ENCODE results near the gene AQP1. TPM values are rescaled to one million over a fixed set of nuclear protein-coding genes. Genes with fewer than 3 reads are reported as not detected.

The AQP1 gene
- polyA plus RNA-seq, 2 of the 4 experiments (the other 2 are of a cell fraction) = 0.49 to 0.58 TPM

DNA sequence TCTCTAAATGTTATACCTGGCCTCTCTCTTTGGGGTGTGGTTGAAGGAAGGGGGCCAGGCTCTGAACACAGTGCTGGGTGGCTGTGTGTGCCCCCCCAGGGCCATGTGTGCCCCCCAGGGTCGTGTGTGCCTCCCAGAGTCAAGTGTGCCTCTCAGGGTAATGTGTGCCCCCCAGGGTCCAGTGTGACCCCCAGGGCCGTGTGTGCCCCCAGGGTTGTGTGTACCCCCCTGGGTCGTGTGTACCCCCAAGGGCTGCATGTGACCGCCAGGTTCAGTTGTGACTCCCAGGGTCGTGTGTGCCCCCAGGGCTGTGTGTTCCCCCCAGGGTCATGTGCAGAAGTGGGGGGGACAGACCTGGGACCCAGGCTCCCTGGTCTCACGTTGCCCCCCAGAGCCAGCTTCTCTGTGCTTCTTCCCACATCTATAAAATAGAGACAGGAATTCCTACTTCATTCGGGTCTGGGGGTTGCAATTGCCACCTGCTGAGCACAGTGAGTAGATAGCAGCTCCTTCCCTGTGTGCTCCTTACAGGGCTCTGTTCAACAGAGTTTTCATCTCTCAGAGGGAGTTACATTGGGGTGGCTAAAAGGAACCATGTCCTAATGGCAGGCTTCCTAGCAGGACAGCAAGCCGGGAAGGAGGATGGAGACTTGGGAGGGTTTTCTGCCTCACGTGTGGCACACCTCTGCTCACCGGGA is 40.7 kb upstream of the AQP1 start:
- TF ChIP-seq HOXA7 (CRISPR knock-in tag; IDR thresholded peaks at IDR 0.05) = no peak
- no peak for TF ChIP-seq KDM5A (IDR thresholded peaks at IDR 0.05)
- no peak for TF ChIP-seq MAFK (IDR thresholded peaks at IDR 0.05; ENCODE audit: partially characterized antibody)
- TF ChIP-seq RCOR1 (IDR thresholded peaks at IDR 0.05; ENCODE audit: low read depth, low read length) = no peak
- no peak for TF ChIP-seq NR3C1 (IDR thresholded peaks at IDR 0.05)
- TF ChIP-seq ZNF302 (CRISPR knock-in tag; IDR thresholded peaks at IDR 0.05) = no peak
- TF ChIP-seq, protein P1, sequence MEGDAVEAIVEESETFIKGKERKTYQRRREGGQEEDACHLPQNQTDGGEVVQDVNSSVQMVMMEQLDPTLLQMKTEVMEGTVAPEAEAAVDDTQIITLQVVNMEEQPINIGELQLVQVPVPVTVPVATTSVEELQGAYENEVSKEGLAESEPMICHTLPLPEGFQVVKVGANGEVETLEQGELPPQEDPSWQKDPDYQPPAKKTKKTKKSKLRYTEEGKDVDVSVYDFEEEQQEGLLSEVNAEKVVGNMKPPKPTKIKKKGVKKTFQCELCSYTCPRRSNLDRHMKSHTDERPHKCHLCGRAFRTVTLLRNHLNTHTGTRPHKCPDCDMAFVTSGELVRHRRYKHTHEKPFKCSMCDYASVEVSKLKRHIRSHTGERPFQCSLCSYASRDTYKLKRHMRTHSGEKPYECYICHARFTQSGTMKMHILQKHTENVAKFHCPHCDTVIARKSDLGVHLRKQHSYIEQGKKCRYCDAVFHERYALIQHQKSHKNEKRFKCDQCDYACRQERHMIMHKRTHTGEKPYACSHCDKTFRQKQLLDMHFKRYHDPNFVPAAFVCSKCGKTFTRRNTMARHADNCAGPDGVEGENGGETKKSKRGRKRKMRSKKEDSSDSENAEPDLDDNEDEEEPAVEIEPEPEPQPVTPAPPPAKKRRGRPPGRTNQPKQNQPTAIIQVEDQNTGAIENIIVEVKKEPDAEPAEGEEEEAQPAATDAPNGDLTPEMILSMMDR (IDR thresholded peaks at IDR 0.05) = no peak
- no peak for TF ChIP-seq SMC3 (IDR thresholded peaks at IDR 0.05)
- no peak for TF ChIP-seq JUNB (IDR thresholded peaks at IDR 0.05)
- TF ChIP-seq, protein P2, sequence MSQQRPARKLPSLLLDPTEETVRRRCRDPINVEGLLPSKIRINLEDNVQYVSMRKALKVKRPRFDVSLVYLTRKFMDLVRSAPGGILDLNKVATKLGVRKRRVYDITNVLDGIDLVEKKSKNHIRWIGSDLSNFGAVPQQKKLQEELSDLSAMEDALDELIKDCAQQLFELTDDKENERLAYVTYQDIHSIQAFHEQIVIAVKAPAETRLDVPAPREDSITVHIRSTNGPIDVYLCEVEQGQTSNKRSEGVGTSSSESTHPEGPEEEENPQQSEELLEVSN (IDR thresholded peaks at IDR 0.05; ENCODE audit: borderline replicate concordance, low read depth) = no peak
- no peak for TF ChIP-seq RARB (CRISPR knock-in tag; IDR thresholded peaks at IDR 0.05)
- TF ChIP-seq RAD21 (conservative IDR thresholded peaks at IDR 0.05 in 1 of 2, IDR thresholded peaks at IDR 0.05 in 1 of 2) = no peak
- TF ChIP-seq, protein P3, sequence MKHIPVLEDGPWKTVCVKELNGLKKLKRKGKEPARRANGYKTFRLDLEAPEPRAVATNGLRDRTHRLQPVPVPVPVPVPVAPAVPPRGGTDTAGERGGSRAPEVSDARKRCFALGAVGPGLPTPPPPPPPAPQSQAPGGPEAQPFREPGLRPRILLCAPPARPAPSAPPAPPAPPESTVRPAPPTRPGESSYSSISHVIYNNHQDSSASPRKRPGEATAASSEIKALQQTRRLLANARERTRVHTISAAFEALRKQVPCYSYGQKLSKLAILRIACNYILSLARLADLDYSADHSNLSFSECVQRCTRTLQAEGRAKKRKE (CRISPR knock-in tag; IDR thresholded peaks at IDR 0.05; ENCODE audit: low read depth) = no peak
- TF ChIP-seq FOSB (CRISPR knock-in tag; IDR thresholded peaks at IDR 0.05) = no peak
- no peak for TF ChIP-seq RFX5 (IDR thresholded peaks at IDR 0.05)
- no peak for TF ChIP-seq CBX2 (IDR thresholded peaks at IDR 0.05; ENCODE audit: borderline replicate concordance, low read depth)
- Histone ChIP-seq H3K9me3 (no peaks in the 10 kb centered on the region), H3K4me1 (no peaks in the 10 kb centered on the region), H3K4me2 (no peak overlapping the region), H3K27ac (no peak overlapping the region), H3K4me3 (no peak overlapping the region)
- FAIRE-seq (no peak), ATAC-seq (no peak), DNase-seq (ENCODE audit: low read depth in 1 of 2, low spot score in 1 of 2) (no peak)
- WGBS (ENCODE audit: missing lambda C conversion rate) = 65% methylated on average over 6 of the region's 10 CpGs
- ChIA-PET POLR2A (no interaction called here), CTCF (no interaction called here)

DNA sequence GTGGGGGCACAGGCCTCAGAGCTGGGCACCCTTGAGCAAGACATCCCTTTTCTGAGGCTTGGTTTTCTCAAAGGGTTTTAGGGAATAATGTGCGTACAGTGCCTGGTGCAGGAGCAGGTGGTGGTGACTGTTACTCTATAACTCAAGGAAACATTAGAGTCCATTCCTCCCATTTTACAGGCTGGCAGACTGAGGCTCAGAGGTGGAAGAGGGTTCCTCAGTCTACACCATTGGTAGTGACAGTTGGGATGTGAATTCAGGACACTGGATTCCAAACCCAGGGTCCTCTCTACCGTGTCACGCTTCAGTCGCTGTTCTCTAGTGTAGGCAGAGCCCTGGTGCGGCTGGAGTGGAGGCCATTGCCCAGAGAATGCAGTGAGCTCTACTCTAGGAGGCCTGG is 40.0 kb upstream of the AQP1 start:
- Histone ChIP-seq H3K27ac (no peak overlapping the region), H3K9me3 (no peaks in the 10 kb centered on the region), H3K4me2 (no peak overlapping the region), H3K4me3 (no peak overlapping the region), H3K4me1 (no peaks in the 10 kb centered on the region)
- DNase-seq (ENCODE audit: low read depth in 1 of 2, low spot score in 1 of 2) = no peak
- ChIA-PET CTCF (no interaction called here), POLR2A (no interaction called here)
- no peak for ATAC-seq
- no peak for FAIRE-seq
- TF ChIP-seq KDM1A (IDR thresholded peaks at IDR 0.05; ENCODE audit: low read depth) (no peak), FOXS1 (CRISPR knock-in tag; IDR thresholded peaks at IDR 0.05) (no peak)
- 91% methylated on average over 4 of the region's 5 CpGs for WGBS (ENCODE audit: missing lambda C conversion rate)

DNA sequence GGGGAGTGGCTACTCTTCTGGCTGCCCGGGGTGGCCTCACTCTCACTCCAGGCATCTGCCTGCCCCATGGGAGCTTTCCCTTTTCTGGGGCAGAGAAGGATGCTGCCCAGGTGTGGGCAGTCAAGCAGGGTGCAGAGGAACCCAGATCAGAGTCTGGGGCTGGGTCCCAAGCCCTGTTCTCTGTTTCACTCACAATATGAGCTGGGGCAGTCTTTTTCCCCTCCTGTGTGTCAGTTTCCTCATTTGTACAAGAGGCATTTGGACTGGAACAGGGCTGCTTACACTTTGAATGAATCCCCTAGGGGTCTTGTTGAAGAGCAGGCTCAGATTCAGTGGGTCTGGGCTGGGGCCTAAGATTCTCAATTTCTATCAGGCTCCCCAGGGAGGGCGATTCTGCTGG is 38.4 kb upstream of the AQP1 start:
- FAIRE-seq (no peak), ATAC-seq (no peak), DNase-seq (ENCODE audit: low read depth in 1 of 2, low spot score in 1 of 2) (no peak)
- ChIA-PET POLR2A (no interaction called here), CTCF (interaction anchor here (1.0 kb wide), 1 partner anchor 25 kb away, joined by 3 read pairs; no protein-coding TSS in a partner anchor)
- Histone ChIP-seq H3K4me2 (no peak overlapping the region), H3K9me3 (no peaks in the 10 kb centered on the region), H3K4me1 (no peaks in the 10 kb centered on the region), H3K4me3 (no peak overlapping the region), H3K27ac (no peak overlapping the region)
- no peak for TF ChIP-seq JUN (IDR thresholded peaks at IDR 0.05)
- TF ChIP-seq EP300 (IDR thresholded peaks at IDR 0.05) = no peak
- TF ChIP-seq NFE2L2 (conservative IDR thresholded peaks at IDR 0.05; ENCODE audit: low read length) = no peak
- TF ChIP-seq, protein P3 (CRISPR knock-in tag; IDR thresholded peaks at IDR 0.05; ENCODE audit: low read depth) = no peak
- TF ChIP-seq MYC (IDR thresholded peaks at IDR 0.05; ENCODE audit: borderline replicate concordance, low read length) = no peak
- TF ChIP-seq HEYL (CRISPR knock-in tag; IDR thresholded peaks at IDR 0.05) = no peak
- no peak for TF ChIP-seq CBX8 (IDR thresholded peaks at IDR 0.05)
- TF ChIP-seq, protein P4, sequence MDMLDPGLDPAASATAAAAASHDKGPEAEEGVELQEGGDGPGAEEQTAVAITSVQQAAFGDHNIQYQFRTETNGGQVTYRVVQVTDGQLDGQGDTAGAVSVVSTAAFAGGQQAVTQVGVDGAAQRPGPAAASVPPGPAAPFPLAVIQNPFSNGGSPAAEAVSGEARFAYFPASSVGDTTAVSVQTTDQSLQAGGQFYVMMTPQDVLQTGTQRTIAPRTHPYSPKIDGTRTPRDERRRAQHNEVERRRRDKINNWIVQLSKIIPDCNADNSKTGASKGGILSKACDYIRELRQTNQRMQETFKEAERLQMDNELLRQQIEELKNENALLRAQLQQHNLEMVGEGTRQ (IDR thresholded peaks at IDR 0.05) = no peak
- no peak for TF ChIP-seq FOXS1 (CRISPR knock-in tag; IDR thresholded peaks at IDR 0.05)
- TF ChIP-seq SMC3 (IDR thresholded peaks at IDR 0.05) = no peak
- TF ChIP-seq, protein P1 (IDR thresholded peaks at IDR 0.05) = no peak
- TF ChIP-seq EHF (CRISPR knock-in tag; IDR thresholded peaks at IDR 0.05) = no peak
- TF ChIP-seq KDM5A (IDR thresholded peaks at IDR 0.05) = no peak
- TF ChIP-seq MAFK (IDR thresholded peaks at IDR 0.05; ENCODE audit: partially characterized antibody) = no peak
- WGBS (ENCODE audit: missing lambda C conversion rate) = 58% methylated on average over 2 of the region's 2 CpGs

Measured in A549 (cell line).